Measurements from ENCODE around the gene KASH5.

- TF ChIP-seq, protein P1, sequence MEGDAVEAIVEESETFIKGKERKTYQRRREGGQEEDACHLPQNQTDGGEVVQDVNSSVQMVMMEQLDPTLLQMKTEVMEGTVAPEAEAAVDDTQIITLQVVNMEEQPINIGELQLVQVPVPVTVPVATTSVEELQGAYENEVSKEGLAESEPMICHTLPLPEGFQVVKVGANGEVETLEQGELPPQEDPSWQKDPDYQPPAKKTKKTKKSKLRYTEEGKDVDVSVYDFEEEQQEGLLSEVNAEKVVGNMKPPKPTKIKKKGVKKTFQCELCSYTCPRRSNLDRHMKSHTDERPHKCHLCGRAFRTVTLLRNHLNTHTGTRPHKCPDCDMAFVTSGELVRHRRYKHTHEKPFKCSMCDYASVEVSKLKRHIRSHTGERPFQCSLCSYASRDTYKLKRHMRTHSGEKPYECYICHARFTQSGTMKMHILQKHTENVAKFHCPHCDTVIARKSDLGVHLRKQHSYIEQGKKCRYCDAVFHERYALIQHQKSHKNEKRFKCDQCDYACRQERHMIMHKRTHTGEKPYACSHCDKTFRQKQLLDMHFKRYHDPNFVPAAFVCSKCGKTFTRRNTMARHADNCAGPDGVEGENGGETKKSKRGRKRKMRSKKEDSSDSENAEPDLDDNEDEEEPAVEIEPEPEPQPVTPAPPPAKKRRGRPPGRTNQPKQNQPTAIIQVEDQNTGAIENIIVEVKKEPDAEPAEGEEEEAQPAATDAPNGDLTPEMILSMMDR (conservative IDR thresholded peaks at IDR 0.05; ENCODE audit: low read length): no peak
- no peak for TF ChIP-seq EZH2phosphoT487 (IDR thresholded peaks at IDR 0.05; ENCODE audit: borderline replicate concordance, low read depth, low read length)
Observed at GRCh38 chr19:49393881-49394280, 5.8 kb downstream of the KASH5 start.

Measured in OCI-LY7 (cell line).